Inflammatory macrophage (primary cell): ENCODE results near the gene STX1B.
"Not testable (repeated sequence)": the region's sequence is repeated elsewhere in the genome, so short reads cannot be mapped to it uniquely, and the experiment has no call there.

Source experiments
- DNase-seq, 2 donors: peaks; one replicate each; pipeline ENCODE4 v3.0.0-alpha.2; 2020 to 2022
- total RNA-seq, 18 experiments: gene quantifications; one replicate each; lab custom pipeline; 2026; ENCODE audit warnings: mixed read lengths in 6 of 18, inconsistent platforms in 2 of 18; lab: John Stamatoyannopoulos, UW

STX1B gene
- 0.75 to 2.8 (median 1.3) reads per million in 18 experiments for total RNA-seq

DNA sequence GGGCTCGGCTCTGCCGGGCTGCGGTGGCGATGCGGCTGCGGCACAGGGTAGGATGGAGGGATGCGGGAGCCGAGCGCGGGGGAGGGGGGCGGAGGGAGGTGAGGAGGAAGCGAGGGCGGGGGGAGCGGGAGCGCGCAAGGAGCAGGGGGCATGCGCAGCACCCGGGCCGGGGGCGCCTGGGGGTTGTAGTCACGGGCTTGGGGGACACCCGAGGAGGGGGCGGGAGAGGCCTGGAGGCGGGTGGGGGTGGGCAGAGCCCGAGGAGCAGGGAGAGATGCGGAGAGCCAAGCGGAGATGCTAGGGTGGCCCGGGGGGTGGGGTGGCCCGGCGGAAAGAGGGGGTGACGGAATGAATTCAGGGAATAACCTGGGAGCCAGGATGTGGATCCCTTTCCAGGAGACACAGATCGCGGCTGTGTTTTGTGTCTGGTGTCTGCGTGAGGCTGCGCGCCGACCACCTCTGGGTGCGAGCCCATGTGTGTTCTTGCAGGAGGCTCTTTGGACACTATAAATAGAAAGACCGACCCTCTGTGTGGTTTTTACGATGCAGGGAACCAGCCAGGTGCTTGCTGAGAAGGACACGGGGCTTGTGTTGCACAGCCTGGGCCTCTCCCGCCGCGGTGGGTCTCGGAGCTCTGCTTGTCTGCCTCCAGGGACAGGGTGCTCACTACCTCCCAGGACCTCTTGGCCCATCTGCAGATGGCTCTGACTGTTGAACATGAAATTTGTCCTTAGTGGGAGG, at the start of gene STX1B:
STX1B (minus strand) TSS at position 54 of the 741 bp plus-strand sequence. CDS start 242 bp downstream, outside the sequence.
- DNase-seq = no peak

DNA sequence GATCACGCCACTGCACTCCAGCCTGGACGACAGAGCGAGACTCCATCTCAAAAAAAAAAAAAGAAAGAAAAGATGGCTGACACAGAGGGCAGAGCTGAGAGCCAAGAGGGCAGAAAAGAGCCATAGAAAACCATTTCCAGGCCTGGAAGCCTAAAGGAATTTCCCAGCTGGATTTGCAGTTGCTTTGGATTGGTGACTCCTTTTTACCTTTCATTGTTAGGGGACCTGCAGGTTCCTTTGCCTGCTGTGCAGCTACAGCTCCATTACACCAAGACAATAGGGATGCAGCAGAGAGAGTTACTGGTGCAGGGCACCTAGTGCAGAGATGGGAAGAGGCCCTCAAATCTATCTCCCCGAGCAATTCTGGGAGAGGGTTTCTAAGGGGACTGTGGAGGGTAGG, 45.2 kb upstream of the STX1B start:
- DNase-seq = no peak

GRCh38 chr16:31052114-31052513, 41.7 kb upstream of the STX1B start:
- DNase-seq = peak; percentile 92 to 93

- DNase-seq = no peak
Measured at GRCh38 chr16:31050280-31051030, 40.0 kb upstream of the STX1B start.

- no peak for DNase-seq
Measured at GRCh38 chr16:31043898-31044481, 33.6 kb upstream of the STX1B start.

GRCh38 chr16:31043352-31043751, 32.9 kb upstream of the STX1B start:
- DNase-seq = no peak

GRCh38 chr16:31042866-31043265, 32.4 kb upstream of the STX1B start:
- no peak for DNase-seq

DNA sequence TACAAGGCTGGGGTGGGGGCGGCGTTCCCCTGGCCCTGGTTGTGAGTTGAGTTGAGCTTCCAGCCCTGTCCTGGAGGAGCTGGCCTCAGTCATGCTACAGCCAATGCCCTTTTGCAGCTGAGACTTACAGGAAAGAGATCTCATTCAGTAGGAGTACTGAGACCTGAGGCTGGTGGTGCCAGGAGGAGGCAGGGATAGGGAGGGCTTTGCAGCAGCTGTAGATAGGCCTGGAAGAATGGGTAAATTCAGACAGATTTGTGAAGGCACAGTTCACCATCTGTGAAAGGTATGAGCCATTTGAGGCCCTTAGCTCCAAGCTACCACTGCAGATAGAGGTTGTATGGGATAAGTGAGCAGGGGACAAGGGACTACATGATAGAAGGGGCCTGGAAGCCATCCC, 28.6 kb upstream of the STX1B start:
- DNase-seq = no peak

GRCh38 chr16:31036691-31037090, 26.3 kb upstream of the STX1B start:
- DNase-seq = peak; percentile 55 to 70

GRCh38 chr16:31033709-31034492, 23.5 kb upstream of the STX1B start:
- peak; percentile 82 to 89 for DNase-seq

DNA sequence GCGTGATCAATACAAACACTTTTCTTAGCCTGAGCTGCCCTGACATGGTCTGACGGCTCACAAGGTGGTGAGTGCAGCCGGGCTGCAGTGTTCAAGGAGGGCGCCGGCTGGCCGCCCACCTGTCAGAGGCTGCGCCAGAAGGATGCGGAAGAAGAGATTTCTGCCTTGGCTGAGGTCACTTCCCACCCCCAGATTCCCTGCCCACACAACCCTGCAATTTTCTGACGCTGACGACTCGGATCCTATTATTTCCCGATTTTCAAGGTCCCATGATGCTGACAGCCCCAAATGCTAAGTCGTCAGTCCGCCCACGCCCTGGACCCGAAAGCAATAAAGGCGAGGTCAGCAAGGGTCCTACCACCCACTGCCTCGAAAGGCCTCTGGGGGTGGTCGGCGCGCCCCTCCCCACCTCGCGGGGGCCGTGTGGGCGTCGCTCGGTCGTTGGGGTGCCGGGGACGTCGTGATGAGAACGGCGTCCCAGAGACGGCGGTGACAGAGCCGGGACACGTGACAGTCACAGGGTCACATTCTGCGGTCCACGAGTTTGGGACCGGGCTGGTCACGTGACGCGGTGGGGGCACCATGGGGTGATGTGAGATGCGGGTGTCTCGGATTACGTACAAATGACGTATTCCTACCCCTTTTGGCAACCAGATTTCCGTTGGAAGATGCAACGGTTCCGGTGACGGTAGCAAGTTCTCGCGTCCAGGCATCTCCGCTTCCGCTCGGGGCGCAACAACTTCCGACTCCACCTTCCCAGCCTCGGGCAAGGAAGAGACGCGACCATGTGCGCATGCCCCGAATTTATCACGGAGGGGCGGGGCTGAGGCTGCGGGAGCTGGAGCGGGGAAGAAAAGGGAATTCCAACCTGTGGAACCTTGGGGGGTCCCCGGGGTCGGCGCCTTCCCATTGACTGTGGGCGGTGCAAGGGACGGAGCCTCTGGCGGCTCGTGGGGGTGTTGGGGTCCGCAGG, 22.6 kb upstream of the STX1B start, which contains the start of gene STX4:
STX4 (plus strand) TSS at position 823 of the 973 bp plus-strand sequence. CDS start 248 bp downstream, outside the sequence.
- DNase-seq = peak; percentile 99 to 100

DNA sequence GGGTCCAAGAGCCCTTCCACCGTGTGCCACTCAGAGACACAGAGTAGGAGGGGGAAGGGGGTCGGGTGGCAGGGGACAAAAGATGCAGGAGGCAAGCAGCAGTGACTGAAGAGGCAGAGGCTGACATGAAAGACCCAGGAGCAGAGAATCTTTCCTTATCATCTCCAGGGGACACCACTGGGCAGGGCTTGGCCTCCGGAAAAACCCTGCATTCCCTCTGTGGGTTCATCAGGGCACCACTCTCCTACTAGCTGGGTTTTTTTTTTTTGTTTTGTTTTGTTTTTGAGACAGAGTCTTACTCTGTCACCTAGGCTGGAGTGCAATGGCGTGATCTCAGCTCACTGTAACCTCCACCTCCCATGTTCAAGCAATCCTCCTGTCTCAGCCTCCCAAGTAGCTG, 20.8 kb upstream of the STX1B start:
- no peak for DNase-seq

- no peak for DNase-seq
Measured at GRCh38 chr16:31029272-31029671, 18.8 kb upstream of the STX1B start.

DNA sequence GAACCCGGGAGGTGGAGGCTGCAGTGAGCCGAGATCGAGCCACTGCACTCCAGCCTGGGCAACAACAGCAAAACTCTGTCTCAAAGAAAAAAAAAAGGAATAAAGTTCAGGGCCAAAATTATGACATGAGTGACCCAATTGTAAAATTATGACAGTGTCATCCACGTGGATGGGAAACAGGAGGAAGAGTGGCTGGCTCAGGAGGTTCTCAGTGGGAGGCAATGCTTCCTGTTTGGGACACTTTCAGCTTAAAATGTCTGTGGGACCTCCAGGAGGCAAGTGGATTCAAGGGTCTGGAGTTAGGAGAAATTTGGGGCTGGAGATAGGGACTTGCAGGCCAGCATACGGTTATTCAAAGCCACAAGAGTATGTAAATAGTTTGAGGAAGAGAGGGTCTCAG, 14.9 kb upstream of the STX1B start:
- peak; percentile 92 to 94 for DNase-seq

GRCh38 chr16:31023627-31024226, 13.3 kb upstream of the STX1B start:
- DNase-seq = no peak

- no peak for DNase-seq
Measured at GRCh38 chr16:31023252-31023602, 12.8 kb upstream of the STX1B start.

DNA sequence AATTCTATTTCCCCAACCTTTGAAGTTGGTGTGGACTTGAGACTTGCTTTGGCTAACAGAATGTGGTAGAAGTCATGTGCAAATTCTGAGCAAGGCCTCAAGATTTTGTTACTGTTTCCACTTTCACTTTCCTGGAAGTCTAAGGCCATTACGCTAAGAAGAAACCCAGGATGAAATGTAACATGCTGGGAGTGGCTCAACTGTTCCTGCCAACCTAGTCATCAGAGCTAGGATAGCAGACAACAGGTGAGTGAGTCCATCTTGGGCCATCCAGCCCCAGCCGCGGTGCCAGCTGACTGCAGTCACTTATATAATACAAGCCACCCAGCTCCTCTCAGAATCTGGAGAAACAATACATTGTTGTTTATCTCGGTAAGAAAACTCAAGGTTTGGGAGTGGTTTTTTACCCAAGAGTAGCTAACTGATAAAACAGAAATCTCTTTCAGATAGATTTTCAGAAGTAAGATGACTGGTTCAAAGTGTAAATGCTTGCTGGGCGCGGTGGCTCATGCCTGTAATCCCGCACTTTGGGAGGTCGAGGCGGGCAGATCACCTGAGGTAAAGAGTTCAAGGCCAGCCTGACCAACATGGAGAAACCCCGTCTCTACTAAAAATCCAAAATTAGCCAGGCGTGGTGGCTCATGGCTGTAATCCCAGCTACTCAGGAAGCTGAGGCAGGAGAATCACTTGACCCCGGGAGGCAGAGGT, 12.3 kb upstream of the STX1B start:
- peak; percentile 24 to 33 for DNase-seq

DNA sequence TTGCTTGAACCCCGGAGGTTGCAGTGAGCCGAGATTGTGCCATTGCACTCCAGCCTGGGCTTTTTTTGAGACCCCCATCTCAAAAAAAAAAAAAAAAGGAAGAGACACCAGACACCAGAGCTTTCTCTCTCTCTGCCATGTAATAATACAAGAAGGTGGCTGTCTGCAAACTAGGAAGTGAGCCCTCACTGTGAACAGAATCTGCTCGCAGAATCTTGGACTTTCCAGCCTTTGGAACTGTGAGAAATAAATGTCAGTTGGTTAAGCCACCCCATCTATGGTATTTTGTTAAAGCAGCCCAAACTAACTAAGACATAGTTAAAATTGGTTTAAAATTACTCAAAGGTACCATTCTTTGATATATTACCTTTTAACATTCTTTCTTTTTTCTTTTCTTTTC, 10.1 kb upstream of the STX1B start:
- no peak for DNase-seq

DNA sequence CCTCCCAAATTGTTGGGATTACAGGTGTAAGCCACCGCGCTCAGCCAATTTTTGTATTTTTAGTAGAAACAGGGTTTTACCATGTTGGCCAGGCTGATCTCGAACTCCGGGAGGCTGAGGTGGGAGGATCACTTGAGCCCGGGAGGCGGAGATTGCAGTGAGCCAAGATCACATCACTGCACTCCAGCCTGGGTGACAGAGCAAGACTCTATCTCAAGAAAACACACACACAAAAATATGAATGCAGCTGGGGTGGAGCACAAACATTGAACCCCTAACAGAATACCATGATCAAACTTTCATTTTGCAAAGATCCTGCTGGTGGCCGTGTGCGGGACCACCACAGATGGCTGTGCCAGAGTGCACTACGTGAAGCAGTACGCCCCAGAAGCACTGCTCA, 7.3 kb upstream of the STX1B start:
- DNase-seq = not testable (repeated sequence)

GRCh38 chr16:31016018-31016417, 5.6 kb upstream of the STX1B start:
- no peak for DNase-seq
